Measurements from ENCODE around the gene MRPL14. TPM values are rescaled to one million over a fixed set of nuclear protein-coding genes. Genes with fewer than 3 reads are reported as not detected.

Gene MRPL14
- total and polyA plus RNA-seq, 2 of the 8 experiments (the other 6 are each of a cell fraction or from before 2014, with no cell fraction given), result 82.0 to 97.1 TPM

- Histone ChIP-seq H2BK15ac (ENCODE audit: low read length) (no peak overlapping the region), H2AK5ac (ENCODE audit: low read depth, low read length) (no peak overlapping the region), H2BK20ac (ENCODE audit: low read length) (no peak overlapping the region), H3K4me3 (ENCODE audit: extremely low read depth in 1 of 4, insufficient read depth in 2 of 4, low read depth in 3 of 4, low read length in 4 of 4) (no peak overlapping the region), H4K91ac (replicated peaks; ENCODE audit: insufficient read length, low read length) (no peak overlapping the region), H3K23me2 (ENCODE audit: low read depth, low read length) (no peaks in the 10 kb centered on the region), H2BK5ac (ENCODE audit: low read depth, low read length) (no peak overlapping the region; the same call in 1 of the 2 replicates), H3K4ac (replicated peaks; ENCODE audit: insufficient read length, low read depth, low read length) (no peak overlapping the region), H3K56ac (replicated peaks; ENCODE audit: insufficient read length, low read depth, low read length) (no peak overlapping the region), H3K4me1 (replicated peaks in 1 of 4; ENCODE audit: control insufficient read depth in 3 of 4, insufficient read depth in 4 of 4, low read length in 3 of 4) (peaks cover 0 to 12% (median 6%) of the 10 kb centered on the region in 4 experiments; a peak in 5 of 7 replicates), H3K18ac (ENCODE audit: extremely low read depth, low read length) (no peak overlapping the region), H2AFZ (ENCODE audit: low read length) (no peak overlapping the region), H3K36me3 (ENCODE audit: control insufficient read depth in 2 of 4, insufficient read depth in 4 of 4, low read length in 3 of 4) (peaks cover 8 to 15% (median 11%) of the 10 kb centered on the region in 4 experiments; a peak in 7 of 8 replicates), H3K4me2 (ENCODE audit: insufficient read depth in 1 of 2, low read depth in 2 of 2, low read length in 2 of 2) (no peak overlapping the region), H3K79me2 (ENCODE audit: control insufficient read depth in 1 of 2, insufficient read depth in 2 of 2, low read length in 2 of 2) (no peaks in the 10 kb centered on the region), H2BK120ac (replicated peaks; ENCODE audit: low read depth, low read length) (no peak overlapping the region), H3K27ac (ENCODE audit: low read depth, low read length) (no peak overlapping the region), H3K9me3 (ENCODE audit: insufficient read depth in 2 of 2, low read depth in 1 of 2, low read length in 1 of 2) (no peaks in the 10 kb centered on the region), H3K9ac (replicated peaks in 1 of 4; ENCODE audit: extremely low read depth in 1 of 4, low read depth in 3 of 4, low read length in 3 of 4) (no peak overlapping the region), H4K8ac (ENCODE audit: extremely low read depth, insufficient read depth, low read length) (no peak overlapping the region), H3K23ac (ENCODE audit: insufficient read length) (no peak overlapping the region), H3K14ac (ENCODE audit: insufficient read length) (no peak overlapping the region), H4K5ac (ENCODE audit: insufficient read length, low read depth, low read length) (no peak overlapping the region), H4K20me1 (replicated peaks in 1 of 2; ENCODE audit: control insufficient read depth in 1 of 2, insufficient read depth in 2 of 2, low read length in 2 of 2) (peaks cover 1 to 2% of the 10 kb centered on the region in 2 experiments), H3K79me1 (ENCODE audit: low read depth, low read length) (no peaks in the 10 kb centered on the region), H2BK12ac (ENCODE audit: low read depth, low read length) (no peak overlapping the region), H3K27me3 (replicated peaks in 1 of 4; ENCODE audit: control insufficient read depth in 3 of 4, extremely low read depth in 1 of 4, insufficient read depth in 3 of 4, low read length in 3 of 4) (no peaks in the 10 kb centered on the region)
- 90% methylated on average over 12 of the region's 12 CpGs; no CpG with 5 or more reads in 1 of the 2 experiments for WGBS, 2 experiments (ENCODE audit: extremely low coverage in 1 of 2, insufficient coverage in 1 of 2, insufficient read length in 1 of 2, insufficient replicate concordance in 2 of 2, low coverage in 1 of 2, low lambda C conversion rate in 2 of 2, missing lambda C conversion rate in 1 of 2)
- DNase-seq (ENCODE audit: low read depth in 1 of 2, low spot score in 2 of 2) (no peak), FAIRE-seq (no peak)
- CTCF ChIA-PET (ENCODE audit: partially characterized antibody), result interaction anchor here (0.8 to 7.5 kb wide), 11 partner anchors 16 to 90 kb away, joined by 3 to 39 read pairs (median 4); no protein-coding TSS in a partner anchor
- POLR2A ChIA-PET (ENCODE audit: partially characterized antibody), result interaction anchor here (0.7 to 8.5 kb wide), 11 partner anchors 9 to 103 kb away, joined by 3 to 55 read pairs (median 4); partner anchors contain the start of gene HSP90AB1
- TF ChIP-seq SIN3A (conservative IDR thresholded peaks at IDR 0.05 in 1 of 2, IDR thresholded peaks at IDR 0.05 in 1 of 2; ENCODE audit: low read depth in 1 of 2, low read length in 2 of 2), result no peak
- no peak for TF ChIP-seq EGR1 (IDR thresholded peaks at IDR 0.05; ENCODE audit: borderline replicate concordance, low read depth, low read length)
- no peak for TF ChIP-seq BRCA1 (IDR thresholded peaks at IDR 0.05; ENCODE audit: low read depth, low read length)
- no peak for TF ChIP-seq RFX5 (IDR thresholded peaks at IDR 0.05; ENCODE audit: borderline replicate concordance, low read depth, low read length)
- TF ChIP-seq KDM5A (IDR thresholded peaks at IDR 0.05; ENCODE audit: low read length), result no peak
- TF ChIP-seq GTF2F1 (IDR thresholded peaks at IDR 0.05; ENCODE audit: borderline replicate concordance, low read depth, low read length), result no peak
- no peak for TF ChIP-seq CEBPB (IDR thresholded peaks at IDR 0.05; ENCODE audit: low read depth, low read length)
- TF ChIP-seq KDM4A (IDR thresholded peaks at IDR 0.05; ENCODE audit: low read depth, low read length, severe bottlenecking), result no peak
- no peak for TF ChIP-seq SIRT6 (IDR thresholded peaks at IDR 0.05; ENCODE audit: low read length)
- no peak for TF ChIP-seq EP300 (IDR thresholded peaks at IDR 0.05; ENCODE audit: borderline replicate concordance in 1 of 2, low read depth in 2 of 2, low read length in 2 of 2)
- no peak for TF ChIP-seq POLR2AphosphoS5 (IDR thresholded peaks at IDR 0.05; ENCODE audit: low read depth, low read length)
- no peak for TF ChIP-seq RBBP5 (IDR thresholded peaks at IDR 0.05; ENCODE audit: borderline replicate concordance, low read depth, low read length)
- TF ChIP-seq EZH2 (IDR thresholded peaks at IDR 0.05; ENCODE audit: low read depth, low read length, severe bottlenecking), result no peak
Observed at GRCh38 chr6:44154067-44154466, 26.8 kb upstream of the MRPL14 start.
